H1 (cell line): ENCODE results near the gene AMBP. TPM values are rescaled to one million over a fixed set of nuclear protein-coding genes. Genes with fewer than 3 reads are reported as not detected.

Source experiments
- CREB1 ChIP-seq: IDR thresholded peaks from 2 replicates; pipeline ENCODE4 v1.6.1; 2012; ENCODE audit warnings: inconsistent platforms
- CTCF ChIP-seq, 3 experiments: IDR thresholded peaks; 1 replicate in 2 of 3; 2 replicates in 1 of 3; pipeline versions ENCODE4 v1.5.1 to v1.6.1; 2011; ENCODE audit warnings: low read length in 3 of 3, mild to moderate bottlenecking in 3 of 3, inconsistent platforms in 2 of 3, low read depth in 1 of 3, moderate library complexity in 1 of 3; ENCODE audit not compliant: insufficient read depth in 1 of 3; ENCODE audit errors: control extremely low read depth in 1 of 3
- JUN ChIP-seq: IDR thresholded peaks from 2 replicates; pipeline ENCODE4 v1.6.1; 2011; ENCODE audit warnings: low read depth, mild to moderate bottlenecking, improper control_type of control experiment, low read length
- KDM4A ChIP-seq: IDR thresholded peaks from one replicate; pipeline ENCODE4 v1.7.1; 2012; ENCODE audit warnings: low read depth, mild to moderate bottlenecking, moderate library complexity, low read length, inconsistent platforms; ENCODE audit not compliant: severe bottlenecking
- NANOG ChIP-seq: IDR thresholded peaks from 2 replicates; pipeline ENCODE4 v1.6.1; 2011; ENCODE audit warnings: low read length, low read depth, mild to moderate bottlenecking, inconsistent platforms; ENCODE audit not compliant: insufficient read depth, poor library complexity, severe bottlenecking
- PHF8 ChIP-seq: fragments of 200-600 bp; sonication (generic); conservative IDR thresholded peaks from 2 replicates; pipeline ENCODE4 v1.7.1; 2012; ENCODE audit warnings: low read depth, mild to moderate bottlenecking, inconsistent platforms, low read length, moderate library complexity
- POU5F1 ChIP-seq: IDR thresholded peaks from 2 replicates; pipeline ENCODE4 v1.6.1; 2011; ENCODE audit warnings: low read depth, mild to moderate bottlenecking, low read length, moderate library complexity
- SIN3A ChIP-seq, 2 experiments: IDR thresholded peaks in 1 of 2; conservative IDR thresholded peaks in 1 of 2; 2 replicates each; pipeline ENCODE4 v1.6.1; 2011 to 2012; ENCODE audit warnings: low read length in 2 of 2, improper control_type of control experiment in 1 of 2, low read depth in 1 of 2, mild to moderate bottlenecking in 1 of 2
- SP1 ChIP-seq: IDR thresholded peaks from 2 replicates; pipeline ENCODE4 v1.6.1; 2011; ENCODE audit warnings: low read depth, low read length
- polyA plus RNA-seq, 7 experiments: library from polyadenylated mRNA; depleted of rRNA in 3 of 7; stranded (reverse) in 5 of 7; unstranded in 2 of 7; fragments of >200 nt in 5 of 7; fragments of 200-250 nt in 2 of 7; gene quantifications; 1 replicate in 5 of 7; 2 replicates in 1 of 7; 4 replicates in 1 of 7; pipeline versions ENCODE4 v1.2.1 to v1.2.3, GENCODE V29; 2011 to 2013; ENCODE audit warnings: missing spikeins in 2 of 7, mixed read lengths in 2 of 7
- total RNA-seq: library from RNA; stranded (reverse); fragmentation: NEBNext Ultra II Directional; extraction: Animal tissue kit (Norgen Biotek cat#: 25700); gene quantifications from 2 replicates; pipeline ENCODE4 v1.2.1, GENCODE V29; 2021

The AMBP gene
- total and polyA plus RNA-seq, 2 of the 8 experiments (the other 6 are each of a cell fraction or from before 2014, with no cell fraction given): 3.0 to 4.0 TPM

DNA sequence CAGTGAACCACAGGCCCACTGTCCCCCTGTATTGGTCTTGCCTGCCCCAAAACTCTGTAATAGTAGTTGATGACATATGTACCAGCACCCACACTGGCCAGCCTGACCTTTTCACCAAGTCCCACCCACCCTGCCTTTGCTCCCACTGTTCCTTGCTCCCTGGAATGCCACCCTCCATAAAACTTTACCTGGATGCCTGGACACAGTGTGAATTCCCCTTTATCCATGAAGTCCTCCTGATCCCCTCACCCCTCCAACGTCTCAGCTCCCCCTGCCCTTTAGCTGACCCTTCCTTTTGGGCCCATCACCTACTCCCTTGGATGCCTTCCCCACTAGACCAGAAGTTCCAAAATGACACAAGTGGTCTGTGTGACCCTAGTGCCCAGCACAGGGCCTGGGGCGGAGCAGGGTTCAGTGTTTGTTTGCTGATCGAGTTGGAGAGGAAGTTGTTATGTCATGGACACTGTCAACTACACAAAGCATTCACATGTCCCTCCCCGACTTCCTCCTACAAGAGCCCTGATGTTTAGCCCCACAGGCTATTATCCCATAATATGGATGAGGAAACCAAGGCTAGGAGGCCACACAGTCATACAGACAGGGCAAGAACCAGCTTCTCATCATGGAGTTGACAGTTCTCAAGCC lies 16.1 kb downstream of the AMBP start (continued):
- no peak for TF ChIP-seq CREB1
- no peak for TF ChIP-seq NANOG
- TF ChIP-seq PHF8: no peak
- no peak for TF ChIP-seq CTCF (IDR thresholded peaks at IDR 0.05; ENCODE audit: control extremely low read depth in 1 of 3, insufficient read depth in 1 of 3, low read depth in 1 of 3, low read length in 3 of 3)
- no peak for TF ChIP-seq POU5F1
- TF ChIP-seq SP1: no peak
- no peak for TF ChIP-seq JUN
- TF ChIP-seq SIN3A (conservative IDR thresholded peaks at IDR 0.05 in 1 of 2, IDR thresholded peaks at IDR 0.05 in 1 of 2; ENCODE audit: low read depth in 1 of 2, low read length in 2 of 2): no peak
- no peak for TF ChIP-seq KDM4A
